Stromal cell of bone marrow (primary cell): Measurements from ENCODE around the gene LEKR1.
"Not testable (repeated sequence)": the region's sequence is repeated elsewhere in the genome, so short reads cannot be mapped to it uniquely, and the experiment has no call there.

Experiments used
- DNase-seq: peaks from one replicate; pipeline ENCODE4 v3.0.0-alpha.2; 2012; ENCODE audit warnings: low read depth

LEKR1 gene

DNA sequence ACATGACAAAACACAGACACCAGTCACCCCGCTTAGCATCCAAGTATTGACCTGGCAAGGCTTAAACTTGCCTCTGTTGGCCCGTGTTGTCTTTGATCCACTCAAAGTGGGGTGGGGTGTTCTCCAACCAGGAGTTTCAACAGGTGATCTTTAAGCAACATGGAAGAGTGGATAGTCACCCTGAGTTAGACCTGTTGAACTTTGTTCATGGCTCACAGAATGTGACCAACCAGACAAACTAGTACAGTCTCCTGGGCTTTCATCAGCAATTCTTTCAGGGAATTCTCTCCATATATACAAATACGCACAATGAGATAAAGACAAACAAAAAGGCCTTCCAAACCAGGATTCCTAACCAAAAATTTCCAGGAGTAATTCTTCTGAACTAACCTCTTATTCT is 11.9 kb downstream of the LEKR1 start:
- no peak for DNase-seq

DNA sequence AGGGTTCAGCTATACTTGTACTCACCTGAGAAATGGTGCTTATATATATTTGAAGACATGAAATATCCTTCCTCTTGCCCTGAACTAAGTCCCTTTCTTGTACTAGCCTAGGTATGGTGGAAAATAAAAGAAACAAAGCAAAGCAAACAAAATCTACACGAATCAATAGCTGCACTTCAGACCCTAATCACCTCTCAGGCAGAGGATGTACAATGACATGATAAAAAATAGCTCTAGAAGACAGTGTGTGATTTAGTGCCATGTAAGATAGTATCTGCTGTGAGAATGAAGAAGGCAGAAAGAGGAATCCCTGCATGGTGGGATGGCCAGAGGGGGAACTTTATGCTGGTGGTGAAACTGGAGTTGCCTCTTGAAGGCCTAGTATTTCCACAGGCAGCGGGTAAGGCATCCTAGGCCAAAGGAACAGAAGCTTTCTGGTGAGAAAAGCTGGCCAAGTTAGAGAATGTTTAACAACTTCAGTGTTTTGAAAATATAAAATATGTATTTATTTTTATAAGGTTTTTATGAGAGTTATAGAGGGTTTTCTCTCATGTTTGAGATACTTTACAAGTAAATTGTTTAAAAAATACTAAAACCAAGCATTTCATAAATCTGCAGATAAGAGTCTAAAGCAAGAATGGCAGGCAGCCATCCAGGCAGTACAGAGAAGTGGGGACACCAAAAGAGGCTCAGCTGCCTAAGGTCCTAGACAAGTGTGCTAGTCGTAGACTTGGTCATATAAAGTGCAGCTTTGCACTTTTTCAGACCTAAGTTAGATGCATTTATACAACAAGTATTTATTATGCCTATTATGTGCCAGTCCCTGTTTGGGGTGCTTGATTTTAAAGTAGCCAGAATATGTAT is 14.9 kb downstream of the LEKR1 start:
- DNase-seq: no peak

DNA sequence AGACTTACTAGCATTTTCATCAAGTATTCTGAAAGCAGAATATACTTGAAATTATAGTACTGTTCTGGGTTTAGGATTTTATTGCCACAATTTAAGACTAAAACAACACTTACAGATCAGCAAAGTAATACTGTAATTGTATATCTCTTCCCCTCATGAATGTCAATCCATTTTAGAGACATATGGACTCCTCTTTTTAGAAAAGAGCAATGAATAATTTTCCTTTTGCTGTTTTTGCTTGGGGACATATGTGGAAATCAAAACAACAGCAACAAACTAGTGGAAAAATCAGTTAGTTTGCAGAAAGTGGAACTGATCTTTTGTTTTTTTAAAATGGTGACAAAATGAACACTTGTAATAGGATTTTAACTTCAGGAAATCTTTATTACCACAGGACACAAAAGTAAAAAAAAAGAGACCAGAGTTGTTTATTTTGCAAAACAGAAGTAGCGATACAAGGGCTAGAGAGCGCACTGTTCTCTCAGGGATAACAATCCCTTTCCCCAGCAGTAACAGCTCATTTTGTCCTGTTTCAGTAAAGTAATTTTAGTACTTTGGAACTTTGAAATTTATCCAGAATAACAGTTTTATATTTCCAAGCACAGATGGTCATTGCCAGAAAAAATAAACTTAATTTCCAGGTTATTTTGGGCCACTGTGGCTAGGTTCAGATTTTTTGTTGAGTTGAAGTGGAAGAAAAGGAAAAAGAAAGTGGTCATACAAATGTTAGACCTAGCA is 17.1 kb downstream of the LEKR1 start:
- peak; percentile 29 for DNase-seq

DNA sequence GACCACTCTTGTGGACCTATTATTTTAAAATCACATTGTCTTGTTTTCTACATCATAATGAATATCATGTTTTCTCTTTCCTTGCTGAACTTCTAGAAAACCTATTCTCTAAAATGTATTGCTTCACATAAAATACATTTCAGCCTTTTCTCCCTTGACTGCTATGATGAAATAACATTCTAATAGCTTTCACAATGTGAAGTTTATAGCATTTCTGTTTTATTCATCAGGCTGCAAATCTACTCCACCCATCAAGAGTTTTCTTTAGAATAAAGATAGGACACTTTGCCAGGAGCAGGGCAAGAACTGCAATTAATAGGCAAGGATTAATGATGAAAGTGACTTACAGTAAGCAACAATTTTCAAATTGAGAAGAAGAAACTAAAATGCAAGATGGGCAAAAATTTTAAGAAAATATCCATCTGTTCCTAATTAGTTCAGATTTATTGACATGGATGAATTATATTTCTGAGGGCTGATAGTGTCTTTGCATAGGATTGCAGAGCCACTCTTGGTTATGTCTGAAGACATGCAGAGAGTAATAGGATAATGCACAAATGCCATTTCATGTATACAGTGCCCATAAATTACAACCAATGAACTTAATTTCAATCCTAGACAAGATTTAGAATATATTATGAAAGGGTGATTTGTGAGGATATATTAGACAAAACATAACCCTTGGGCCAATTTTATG is 21.7 kb downstream of the LEKR1 start:
- DNase-seq: peak; percentile 12

DNA sequence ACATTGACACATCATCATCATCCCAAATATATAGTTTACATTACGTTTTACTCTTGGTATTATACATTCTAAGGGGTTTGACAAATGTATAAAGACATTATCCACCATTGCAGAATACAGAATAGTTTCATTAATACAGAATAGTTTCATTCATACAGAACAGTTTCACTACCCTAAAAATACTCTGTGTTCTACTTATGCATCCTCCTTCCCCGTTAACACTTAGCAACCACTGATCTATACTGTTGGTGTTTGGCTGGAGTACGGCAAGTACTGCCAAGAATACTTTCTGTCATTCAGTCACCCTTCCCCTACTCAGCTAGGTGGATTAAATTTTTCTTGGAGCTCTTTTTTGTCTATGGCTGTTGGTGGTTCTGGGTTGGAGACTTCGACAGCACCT is 33.4 kb downstream of the LEKR1 start:
- no peak for DNase-seq

DNA sequence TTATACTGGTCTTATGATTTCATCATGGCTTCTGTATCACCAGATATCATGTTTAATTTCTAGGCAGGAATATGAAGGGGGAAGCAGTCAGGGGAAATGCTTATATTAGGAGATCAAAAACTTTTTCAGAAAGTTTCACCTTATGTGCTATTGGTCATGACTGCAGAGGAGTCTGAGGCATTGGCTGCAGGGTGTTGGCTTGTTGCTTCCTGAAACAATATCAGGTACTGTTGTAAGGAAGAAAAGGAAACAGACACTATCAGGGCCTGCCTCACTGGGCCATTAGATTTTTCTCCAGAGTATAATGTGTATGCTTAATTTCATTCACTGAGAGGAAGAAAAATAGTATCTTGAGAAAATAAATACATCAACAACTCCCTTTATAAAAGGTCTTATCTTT is 34.7 kb downstream of the LEKR1 start:
- DNase-seq: no peak

DNA sequence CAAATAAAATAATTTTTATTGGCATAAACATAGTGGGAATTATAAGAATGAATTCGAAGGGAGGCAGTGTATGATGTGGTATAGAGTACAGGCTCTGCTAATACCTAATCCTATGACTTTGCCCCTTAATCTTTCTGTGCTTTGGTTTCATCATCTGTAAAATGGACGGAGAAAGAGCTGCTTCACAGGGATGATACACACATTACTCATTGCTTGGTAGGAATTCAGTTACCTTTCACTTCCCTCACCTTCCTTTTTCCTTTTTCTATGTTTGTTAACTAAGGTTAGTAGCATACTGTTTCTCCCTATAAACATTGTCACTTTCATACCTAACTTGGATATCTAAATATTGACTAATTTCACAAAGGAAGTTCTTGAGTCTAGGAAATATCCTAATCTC is 36.2 kb downstream of the LEKR1 start:
- DNase-seq: no peak

DNA sequence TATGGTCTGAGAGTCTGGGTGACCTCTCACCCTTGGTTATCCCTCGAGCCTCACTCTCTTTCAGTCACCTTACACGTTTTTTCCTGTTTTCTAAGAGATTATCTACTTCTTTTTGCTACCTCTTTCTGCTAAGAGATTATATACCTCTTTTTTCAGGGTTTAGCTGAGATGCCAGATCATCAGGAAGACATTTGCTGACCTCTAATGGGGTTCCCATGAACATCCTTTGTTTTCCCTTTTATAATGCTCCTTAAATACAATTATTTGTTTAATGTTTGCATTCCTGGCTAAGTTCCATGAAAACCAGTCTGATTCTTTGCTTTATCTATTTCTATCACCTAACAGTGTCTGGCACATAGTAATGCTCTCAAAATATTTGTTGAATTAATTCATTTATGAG is 39.6 kb downstream of the LEKR1 start:
- peak; percentile 3 for DNase-seq

DNA sequence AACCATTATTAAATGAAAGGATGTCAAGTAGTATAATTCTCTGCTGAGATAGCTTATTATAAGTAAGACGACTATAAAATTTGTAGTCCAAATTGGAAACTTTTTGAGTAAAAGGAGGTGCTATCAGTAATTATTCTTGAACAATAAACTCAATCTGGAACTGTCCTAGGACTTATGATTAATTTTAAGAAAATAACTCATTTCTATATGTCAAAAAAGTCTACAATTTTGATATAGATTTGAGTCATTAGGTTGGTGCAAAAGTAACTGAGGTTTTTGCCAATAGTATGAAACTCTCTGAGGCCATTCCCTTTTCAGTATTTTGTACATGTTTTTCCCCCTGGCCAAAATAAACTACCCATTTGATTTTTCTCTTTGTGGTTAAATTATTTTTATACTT is 41.0 kb downstream of the LEKR1 start:
- no peak for DNase-seq

DNA sequence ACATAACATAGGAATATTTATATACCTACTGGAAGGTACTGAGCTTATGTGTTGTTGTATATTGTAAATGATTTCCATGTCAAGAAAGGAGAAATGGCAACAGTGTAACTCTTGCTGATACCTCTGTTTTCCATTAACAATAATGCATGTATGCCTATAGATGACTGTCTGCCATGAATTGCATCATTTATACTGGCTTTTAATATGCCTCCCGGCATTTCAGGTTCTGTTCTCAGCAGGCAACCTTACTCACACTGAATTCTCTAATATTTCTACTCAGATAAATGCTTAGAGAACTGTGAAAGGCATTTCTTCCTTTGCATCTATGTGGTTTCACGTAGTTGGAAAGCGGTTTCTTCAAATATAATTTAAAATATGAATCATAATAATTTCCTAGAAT is 41.8 kb downstream of the LEKR1 start:
- no peak for DNase-seq

DNA sequence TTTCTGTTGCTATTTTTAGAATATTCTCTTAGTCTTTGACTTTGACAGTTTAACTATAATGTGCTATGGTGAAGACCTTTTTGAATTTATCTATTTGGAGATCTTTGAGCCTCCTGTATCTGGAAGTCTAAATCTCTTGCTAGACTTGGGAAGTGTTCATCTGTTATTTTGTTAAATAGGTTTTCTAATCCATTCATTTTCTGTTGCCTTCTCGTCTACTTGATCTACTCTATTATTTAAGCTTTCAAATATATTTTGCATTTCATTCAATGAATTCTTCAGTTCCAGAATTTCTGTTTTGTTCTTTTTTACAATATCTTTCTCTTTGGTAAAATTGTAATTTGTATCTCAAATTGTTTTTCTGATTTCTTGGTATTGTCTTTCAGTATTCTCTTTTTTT is 47.8 kb downstream of the LEKR1 start:
- no peak for DNase-seq

DNA sequence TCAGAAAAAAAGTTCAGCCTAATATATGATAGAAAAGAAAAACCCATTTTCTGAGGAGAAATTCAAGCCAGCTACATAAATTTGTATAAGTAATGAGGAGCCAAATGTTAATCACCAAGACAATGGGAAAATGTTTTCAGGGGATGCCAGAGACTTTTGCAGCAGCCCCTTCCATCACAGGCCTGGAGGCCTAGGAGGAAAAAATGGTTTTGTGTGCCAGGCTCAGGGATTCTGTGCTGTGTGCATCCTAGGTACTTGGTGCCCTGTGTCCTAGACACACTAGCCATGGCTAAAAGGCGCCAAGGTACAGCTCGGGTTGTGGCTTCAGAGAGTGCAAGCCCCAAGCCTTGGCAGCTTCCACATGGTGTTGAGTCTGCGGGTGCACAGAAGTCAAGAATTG is 53.3 kb downstream of the LEKR1 start:
- DNase-seq: not testable (repeated sequence)

DNA sequence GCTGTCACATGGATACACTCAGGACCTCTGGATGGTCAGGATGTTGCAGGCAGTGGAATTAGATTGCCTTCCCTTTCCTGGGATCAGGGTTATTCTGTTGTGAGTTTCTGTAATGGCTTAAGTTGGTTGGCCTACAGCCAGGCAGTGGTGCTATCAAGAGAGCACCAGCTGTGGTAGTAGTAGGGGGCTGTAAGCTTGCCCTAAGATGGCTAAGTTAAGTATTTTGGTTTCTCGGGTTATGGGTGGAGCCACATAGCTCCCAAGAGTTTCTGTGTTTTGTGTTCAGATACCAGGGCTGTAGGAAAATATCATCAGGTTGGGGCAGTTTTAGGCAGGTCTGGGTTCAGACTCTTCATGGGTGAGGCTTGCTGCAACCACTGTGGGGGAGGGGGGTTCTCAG is 59.6 kb downstream of the LEKR1 start:
- no peak for DNase-seq

DNA sequence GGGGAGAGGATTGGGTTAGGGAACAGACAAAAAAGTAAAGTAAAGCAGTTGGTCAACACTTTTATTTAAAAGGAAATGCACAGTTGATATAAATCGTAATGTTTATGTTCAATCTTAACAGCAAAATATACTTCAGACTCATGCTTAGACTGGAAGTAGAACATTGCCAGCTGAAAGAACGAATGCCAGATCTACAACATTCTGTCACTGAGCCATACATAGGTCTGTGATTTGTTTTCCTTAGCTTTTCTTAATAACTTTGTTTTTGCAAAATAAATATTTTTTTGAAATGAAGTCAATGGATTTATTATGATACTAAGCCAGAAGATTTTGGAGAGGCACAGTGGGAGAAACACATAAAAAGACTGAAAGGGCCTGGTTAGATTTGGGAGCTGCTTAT is 62.0 kb downstream of the LEKR1 start:
- no peak for DNase-seq

DNA sequence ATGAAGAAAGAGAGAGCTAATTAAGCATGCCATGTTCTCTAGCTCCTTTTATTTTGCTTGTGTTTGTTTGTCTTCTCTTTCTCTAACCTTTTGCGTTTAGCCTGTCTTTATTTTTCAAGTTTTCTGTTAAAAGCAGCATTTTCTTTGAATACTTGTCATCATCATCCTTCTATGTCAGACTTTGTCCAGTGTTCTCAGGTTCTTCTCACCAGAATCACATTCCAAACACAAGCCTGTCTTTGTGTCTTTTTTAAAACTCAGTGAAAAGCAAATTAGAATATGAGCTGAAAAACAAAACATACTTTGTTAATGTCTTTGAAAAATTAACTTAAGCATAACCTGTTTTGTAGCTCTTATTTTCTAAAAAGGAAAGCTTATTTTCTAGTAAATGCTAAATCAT is 62.4 kb downstream of the LEKR1 start:
- no peak for DNase-seq

DNA sequence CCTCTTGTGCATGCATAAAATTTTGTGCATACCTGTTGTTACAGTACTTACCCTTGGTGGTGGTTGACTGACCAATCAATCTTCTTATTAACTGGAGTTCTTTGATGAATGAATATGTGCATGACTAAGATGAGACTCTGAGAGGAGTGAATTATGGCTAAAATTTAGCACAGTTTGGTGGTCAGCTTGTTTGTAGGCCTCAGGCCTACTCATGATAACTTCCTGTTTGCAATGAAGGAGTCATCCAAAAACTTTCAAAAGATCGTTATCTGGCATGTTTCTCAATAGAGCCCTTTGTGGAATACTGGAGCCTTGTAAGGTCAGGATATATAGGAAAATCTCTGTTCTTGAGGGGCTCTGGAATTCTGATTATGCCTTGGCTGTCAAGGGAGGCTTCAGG is 66.5 kb downstream of the LEKR1 start:
- peak; percentile 9 for DNase-seq

DNA sequence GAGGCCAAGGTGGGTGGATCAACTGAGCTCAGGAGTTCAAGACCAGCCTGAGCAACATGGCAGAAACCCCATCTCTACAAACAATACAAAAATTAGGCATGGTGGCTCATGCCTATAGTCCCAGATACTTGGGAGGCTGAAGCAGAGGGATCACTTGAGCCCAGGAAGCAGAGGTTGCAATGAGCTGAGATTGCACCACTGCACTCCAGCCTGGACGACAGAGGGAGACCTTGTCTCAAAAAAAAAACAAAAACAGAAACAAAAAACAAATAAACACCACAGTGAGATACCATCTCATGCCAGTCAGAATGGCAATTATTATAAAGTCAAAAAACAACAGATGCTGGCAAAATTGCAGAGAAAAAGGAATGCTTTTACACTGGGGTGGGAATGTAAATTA is 69.2 kb downstream of the LEKR1 start:
- not testable (repeated sequence) for DNase-seq

DNA sequence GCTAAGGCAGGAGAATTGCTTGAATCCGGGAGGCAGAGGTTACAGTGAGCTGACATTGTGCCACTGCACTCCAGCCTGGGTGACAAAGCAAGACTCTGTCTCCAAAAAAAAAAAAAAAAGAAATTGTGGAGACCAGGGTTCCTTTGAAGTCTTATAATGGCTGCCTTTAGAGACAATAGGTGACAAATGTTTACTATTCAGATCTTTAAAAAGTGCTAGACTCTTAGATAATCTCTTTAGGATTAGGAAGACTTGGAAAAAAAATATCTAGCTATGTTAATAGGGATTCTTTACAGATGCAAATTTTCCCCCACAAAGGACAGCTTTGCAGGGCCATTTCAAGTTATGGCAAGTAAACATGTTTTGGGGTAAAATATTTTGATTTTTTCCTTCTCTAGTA is 71.7 kb downstream of the LEKR1 start:
- not testable (repeated sequence) for DNase-seq

DNA sequence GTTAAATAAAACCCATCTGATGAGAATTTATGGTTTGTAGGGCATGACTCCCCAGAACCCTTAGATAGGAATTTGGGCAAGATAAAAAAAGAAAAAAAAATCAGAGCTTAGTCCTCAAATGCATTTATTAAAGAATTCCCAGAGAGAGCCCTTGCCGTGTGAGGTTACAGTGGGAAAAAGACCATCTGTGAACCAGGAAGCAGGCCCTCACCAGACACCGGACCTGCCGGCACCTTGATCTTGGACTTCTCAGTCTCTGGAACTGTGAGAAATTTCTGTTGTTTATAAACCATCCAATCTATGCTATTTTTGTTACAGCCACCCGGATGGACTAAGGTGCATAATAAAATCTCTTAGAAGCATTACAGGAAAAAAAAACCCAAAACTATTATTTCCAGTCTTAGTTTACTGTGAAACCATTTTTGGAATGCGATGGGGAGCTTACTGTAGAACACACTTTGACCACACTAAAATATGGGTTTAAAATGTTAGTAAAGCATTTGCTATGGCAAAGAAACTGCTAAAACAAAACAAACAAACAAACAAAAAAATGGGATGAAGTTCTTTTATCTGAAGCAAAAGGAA is 72.2 kb downstream of the LEKR1 start:
- no peak for DNase-seq

DNA sequence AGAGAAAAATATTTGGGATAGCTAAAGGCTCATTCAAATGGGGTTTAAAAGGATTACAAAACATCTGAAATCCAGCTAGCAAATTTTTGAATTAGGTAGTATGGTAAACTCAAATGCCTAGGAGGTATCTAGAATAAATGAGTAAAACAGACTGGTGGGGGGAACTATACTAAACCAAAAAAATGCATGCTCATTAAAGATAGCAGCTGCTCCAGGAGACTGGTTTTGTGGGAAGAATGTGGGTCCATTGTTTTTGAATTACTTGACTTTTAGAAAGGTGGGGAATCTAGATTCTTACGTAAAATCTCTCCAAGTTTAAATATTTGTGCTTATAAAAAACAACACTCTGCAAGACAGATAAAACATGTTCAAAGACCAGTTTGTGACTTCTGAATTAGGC is 73.8 kb downstream of the LEKR1 start:
- DNase-seq: no peak

DNA sequence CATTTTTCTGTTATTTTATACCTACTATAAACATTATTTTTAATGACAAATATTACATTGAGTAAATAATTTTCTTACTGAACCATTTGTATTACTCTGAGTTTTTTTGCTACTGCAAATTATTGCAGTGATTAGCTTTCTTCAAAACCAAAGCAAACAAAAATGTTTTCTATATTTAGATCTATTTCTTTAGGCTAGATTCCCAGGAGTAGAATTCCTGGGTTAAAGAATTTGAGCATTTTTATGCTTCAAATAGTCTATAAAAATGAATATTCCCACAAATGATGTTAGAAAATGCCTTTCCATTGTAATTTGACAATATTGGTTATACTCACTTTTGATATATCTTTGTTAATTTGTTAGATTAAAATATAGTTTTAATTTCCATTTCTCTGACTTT is 76.8 kb downstream of the LEKR1 start:
- DNase-seq: peak; percentile 4

DNA sequence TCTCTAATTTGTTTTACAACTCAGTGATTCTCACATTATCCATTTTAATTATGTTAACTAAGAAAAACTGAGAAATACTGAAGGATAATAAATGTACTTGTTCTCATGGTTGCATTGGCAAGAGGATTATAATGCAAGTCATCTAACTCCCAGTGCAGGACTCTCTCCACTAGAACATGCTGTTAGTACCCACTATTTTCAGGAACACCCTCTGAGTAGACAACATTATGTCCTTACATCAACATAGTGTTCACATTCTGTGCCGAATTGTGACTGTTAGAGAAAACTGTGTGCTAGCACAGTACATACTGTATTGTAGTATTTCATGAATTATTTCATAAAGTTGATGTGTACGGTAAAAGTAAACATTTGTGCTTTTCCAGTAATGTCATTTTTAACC is 80.1 kb downstream of the LEKR1 start:
- no peak for DNase-seq

DNA sequence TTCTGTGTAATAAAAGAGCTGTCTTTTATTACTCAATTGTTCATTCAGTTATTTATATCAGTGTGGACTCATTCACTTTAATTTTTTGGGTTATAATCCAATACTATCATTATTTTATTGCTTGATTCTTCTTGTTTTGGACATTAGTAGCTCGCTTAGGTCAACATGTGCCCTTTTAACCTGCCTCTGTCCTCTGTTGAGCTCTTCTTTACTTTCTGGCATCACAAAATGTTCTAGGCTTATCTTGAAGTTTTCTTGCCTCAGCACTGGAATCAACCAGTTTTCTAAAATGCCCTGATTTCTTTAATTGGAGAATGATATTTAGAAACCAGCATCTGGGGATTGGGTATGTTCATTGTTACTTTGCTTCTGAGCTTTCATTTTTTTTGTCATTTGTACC is 82.2 kb downstream of the LEKR1 start:
- DNase-seq: no peak
